ENCODE data around the gene SLC39A12. TPM values are rescaled to one million over a fixed set of nuclear protein-coding genes. Genes with fewer than 3 reads are reported as not detected.

SLC39A12 gene
- total and polyA plus RNA-seq, 2 of the 8 experiments (the other 6 are each of a cell fraction or from before 2014, with no cell fraction given), result not detected

DNA sequence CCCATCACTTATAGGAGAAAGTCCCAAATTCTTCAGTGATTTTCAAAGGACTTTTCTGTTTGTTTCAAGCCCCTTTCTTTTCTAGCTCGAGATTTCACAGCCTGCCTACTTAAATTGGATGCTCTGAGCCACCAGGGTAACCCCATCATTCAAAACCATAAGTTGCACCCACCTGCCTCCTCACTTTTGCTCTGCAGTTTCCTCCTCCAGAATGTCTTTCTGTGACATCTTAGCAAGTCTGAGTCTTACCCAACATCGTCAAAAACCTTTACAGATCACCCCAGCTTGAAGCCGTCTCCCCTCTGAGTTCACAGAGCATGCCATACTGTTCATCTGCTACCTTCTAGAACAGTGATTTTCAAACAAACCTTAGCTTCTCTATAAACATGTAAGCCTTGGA is 124.2 kb downstream of the SLC39A12 start (continued):
- no peak for TF ChIP-seq SIN3A (conservative IDR thresholded peaks at IDR 0.05 in 1 of 2, IDR thresholded peaks at IDR 0.05 in 1 of 2; ENCODE audit: low read depth in 1 of 2, low read length in 2 of 2)
